Liver (tissue), 9 donors: ENCODE results near the gene TCEAL3. TPM values are rescaled to one million over a fixed set of nuclear protein-coding genes. Genes with fewer than 3 reads are reported as not detected.
"Not testable (repeated sequence)": the region's sequence is repeated elsewhere in the genome, so short reads cannot be mapped to it uniquely, and the experiment has no call there.

Experiments used
- DNase-seq: peaks from one replicate; pipeline ENCODE4 v3.0.0-alpha.2; 2017; ENCODE audit warnings: low spot score
- H3K27ac ChIP-seq, 2 donors: one replicate each; pipeline ENCODE4 v1.7.0; 2013; ENCODE audit warnings: inconsistent platforms in 2 of 2, low read length in 2 of 2, control low read depth in 1 of 2, low read depth in 1 of 2, mild to moderate bottlenecking in 1 of 2
- H3K27me3 ChIP-seq, 4 donors: one replicate each; pipeline versions ENCODE4 v1.6.1 to v1.7.0; 2013; ENCODE audit warnings: low read length in 3 of 4, inconsistent platforms in 1 of 4, mild to moderate bottlenecking in 1 of 4, moderate library complexity in 1 of 4; ENCODE audit not compliant: control insufficient read depth in 4 of 4, insufficient read depth in 4 of 4
- H3K36me3 ChIP-seq, 4 donors: one replicate each; pipeline versions ENCODE4 v1.6.1 to v1.7.0; 2013; ENCODE audit warnings: low read length in 3 of 4, mild to moderate bottlenecking in 3 of 4, low read depth in 1 of 4, moderate library complexity in 1 of 4; ENCODE audit not compliant: control insufficient read depth in 4 of 4, insufficient read depth in 3 of 4
- H3K4me1 ChIP-seq, 4 donors: one replicate each; pipeline versions ENCODE4 v1.6.1 to v1.7.0; 2013; ENCODE audit warnings: low read length in 3 of 4, mild to moderate bottlenecking in 3 of 4, moderate library complexity in 1 of 4; ENCODE audit not compliant: control insufficient read depth in 4 of 4, insufficient read depth in 4 of 4
- H3K4me3 ChIP-seq, 3 donors: one replicate each; pipeline versions ENCODE4 v1.6.1 to v1.7.0; 2013; ENCODE audit warnings: low read length in 3 of 3, control low read depth in 1 of 3, low read depth in 1 of 3, mild to moderate bottlenecking in 1 of 3
- H3K9ac ChIP-seq, 2 donors: one replicate each; pipeline ENCODE4 v1.7.0; 2013; ENCODE audit warnings: low read length in 2 of 2, mild to moderate bottlenecking in 2 of 2, moderate library complexity in 2 of 2, control low read depth in 1 of 2, low read depth in 1 of 2
- H3K9me3 ChIP-seq, 4 donors: one replicate each; pipeline versions ENCODE4 v1.6.1 to v1.7.0; 2013; ENCODE audit warnings: low read length in 3 of 4; ENCODE audit not compliant: control insufficient read depth in 4 of 4
- CTCF ChIP-seq: fragments of 150-350 bp; IDR thresholded peaks from 2 replicates; pipeline ENCODE4 v1.5.1; 2017; ENCODE audit warnings: improper control_type of control experiment, low read depth, low read length; ENCODE audit not compliant: missing input control
- EGR1 ChIP-seq, 2 donors: IDR thresholded peaks; 2 replicates each; pipeline ENCODE4 v1.6.1; 2016 to 2018; ENCODE audit warnings: antibody characterized with exemption in 2 of 2, low read depth in 2 of 2
- RXRA ChIP-seq, 2 donors: IDR thresholded peaks; 2 replicates each; pipeline ENCODE4 v1.6.1; 2017 to 2018; ENCODE audit warnings: antibody characterized with exemption in 2 of 2, mild to moderate bottlenecking in 1 of 2
- WGBS: extraction: QIAGEN DNeasy Blood & Tissue Kit; methylation state at CpG from one replicate; pipeline ENCODE4 v1.1.7; 2013; 5-methylcytosine and 5-hydroxymethylcytosine counted together
- polyA plus RNA-seq, 2 donors: library from polyadenylated mRNA; stranded (reverse) in 1 of 2; unstranded in 1 of 2; fragments of 200-250 nt in 1 of 2; fragments of >200 nt in 1 of 2; fragmentation: Nextera tagmentation in 1 of 2; extraction: Ambion mirVana in 1 of 2; gene quantifications; one replicate each; pipeline versions ENCODE4 v1.2.1 to v1.2.3, GENCODE V29; 2013 to 2015
- total RNA-seq, 2 donors: library from RNA; depleted of rRNA; stranded (reverse); fragments of >200 nt; gene quantifications; one replicate each; pipeline ENCODE4 v1.2.3, GENCODE V29; 2014
- donor health status: healthy.
- donor health status: healthy.
- donor health status: healthy.
- donor health status: healthy.
- donor health status: healthy.

Gene TCEAL3
- total and polyA plus RNA-seq, 4 donors = 1.4 to 4.4 (median 2.4) TPM

GRCh38 chrX:103656617-103657016, 48.9 kb downstream of the TCEAL3 start:
- 66% methylated on average over 3 of the region's 3 CpGs for WGBS
- TF ChIP-seq CTCF = no peak
- TF ChIP-seq EGR1 (IDR thresholded peaks at IDR 0.05; ENCODE audit: low read depth in 2 of 2) = no peak
- H3K27ac ChIP-seq = no peak overlapping the region

GRCh38 chrX:103657066-103657465, 49.3 kb downstream of the TCEAL3 start:
- DNase-seq, H3K36me3 ChIP-seq, H3K27me3 ChIP-seq, H3K9ac ChIP-seq, H3K27ac ChIP-seq, H3K4me1 ChIP-seq, H3K9me3 ChIP-seq, H3K4me3 ChIP-seq: not testable (repeated sequence)
- WGBS = 95% methylated on average over 2 of the region's 2 CpGs

More at GRCh38 chrX:103656617-103657016, 48.9 kb downstream of the TCEAL3 start:
- H3K4me3 ChIP-seq = no peak overlapping the region
- peaks cover 0 to 3% (median 0%) of the 10 kb centered on the region in 4 donors for H3K27me3 ChIP-seq
- H3K9ac ChIP-seq = no peak overlapping the region
- H3K36me3 ChIP-seq = no peaks in the 10 kb centered on the region
- H3K4me1 ChIP-seq = no peaks in the 10 kb centered on the region
- DNase-seq = no peak
- no peaks in the 10 kb centered on the region for H3K9me3 ChIP-seq

GRCh38 chrX:103658681-103659433, 51.1 kb downstream of the TCEAL3 start:
- 77% methylated on average over 5 of the region's 5 CpGs for WGBS
- no peaks in the 10 kb centered on the region for H3K27me3 ChIP-seq

GRCh38 chrX:103659460-103659859, 51.7 kb downstream of the TCEAL3 start:
- 88% methylated on average over 2 of the region's 2 CpGs for WGBS

More at GRCh38 chrX:103658681-103659433, 51.1 kb downstream of the TCEAL3 start:
- no peak for DNase-seq
- H3K36me3 ChIP-seq = no peaks in the 10 kb centered on the region
- H3K9me3 ChIP-seq = no peaks in the 10 kb centered on the region
- TF ChIP-seq CTCF = no peak
- TF ChIP-seq RXRA (IDR thresholded peaks at IDR 0.05) = no peak
- no peak overlapping the region for H3K4me3 ChIP-seq
- no peak overlapping the region for H3K9ac ChIP-seq
- no peak overlapping the region for H3K27ac ChIP-seq
- no peaks in the 10 kb centered on the region for H3K4me1 ChIP-seq

More at GRCh38 chrX:103659460-103659859, 51.7 kb downstream of the TCEAL3 start:
- not testable (repeated sequence) for H3K4me1 ChIP-seq, H3K36me3 ChIP-seq, H3K27ac ChIP-seq, H3K27me3 ChIP-seq, DNase-seq, H3K9me3 ChIP-seq, H3K4me3 ChIP-seq, H3K9ac ChIP-seq

Other genes with a start within 250 kb of the TCEAL3 start
- 10 to 100 TPM; 21.9 to 55.4 TPM for gene BEX3, start 231.4 kb upstream of the TCEAL3 start, total RNA-seq
- gene BEX3, start 231.4 kb upstream of the TCEAL3 start, polyA plus RNA-seq = 10 to 100 TPM; 59.3 to 77.4 TPM
- gene RAB40A, start 88.5 kb upstream of the TCEAL3 start, total RNA-seq = under 1 TPM; 0.09 to 0.33 TPM
- gene RAB40A, start 88.5 kb upstream of the TCEAL3 start, polyA plus RNA-seq = under 1 TPM; 0.03 to 0.06 TPM
- gene TCEAL4, start 22.4 kb upstream of the TCEAL3 start, total RNA-seq = 10 to 100 TPM in 1 of 2 donors, 1 to 10 TPM in 1; 6.3 to 23.7 TPM
- 10 to 100 TPM; 49.8 to 50.5 TPM for gene TCEAL4, start 22.4 kb upstream of the TCEAL3 start, polyA plus RNA-seq
- gene TCEAL1, start 21.0 kb downstream of the TCEAL3 start, total RNA-seq = 1 to 10 TPM; 5.0 to 9.2 TPM
- 10 to 100 TPM in 1 of 2 donors, 1 to 10 TPM in 1; 9.6 to 15.8 TPM for gene TCEAL1, start 21.0 kb downstream of the TCEAL3 start, polyA plus RNA-seq
- gene MORF4L2, start 78.7 kb downstream of the TCEAL3 start, total RNA-seq = 100 to 1,000 TPM in 1 of 2 donors, 10 to 100 TPM in 1; 90.9 to 366 TPM
- 100 to 1,000 TPM in 1 of 2 donors, 10 to 100 TPM in 1; 91.3 to 258 TPM for gene MORF4L2, start 78.7 kb downstream of the TCEAL3 start, polyA plus RNA-seq
- gene TMEM31, start 102.9 kb downstream of the TCEAL3 start, total RNA-seq = not detected
- not detected for gene TMEM31, start 102.9 kb downstream of the TCEAL3 start, polyA plus RNA-seq
- gene PLP1, start 168.9 kb downstream of the TCEAL3 start, total RNA-seq = under 1 TPM; 0.09 to 0.67 TPM
- gene PLP1, start 168.9 kb downstream of the TCEAL3 start, polyA plus RNA-seq = under 1 TPM; 0.24 to 0.81 TPM
- gene RAB9B, start 224.3 kb downstream of the TCEAL3 start, total RNA-seq = under 1 TPM; 0.33 to 0.51 TPM
- gene RAB9B, start 224.3 kb downstream of the TCEAL3 start, polyA plus RNA-seq = under 1 TPM; 0.07 to 0.12 TPM